SU-DHL-6 (cell line): ENCODE data around the gene POLR1A.

Source experiments
- CTCF ChIP-seq: fragments of 200-600 bp; sonication (generic); IDR thresholded peaks from one replicate; pipeline ENCODE4 v1.5.1; 2017; ENCODE audit warnings: antibody characterized with exemption, mild to moderate bottlenecking, low read length, moderate library complexity; ENCODE audit not compliant: insufficient read depth, poor library complexity, severe bottlenecking
- EZH2phosphoT487 ChIP-seq: fragments of 200-600 bp; sonication (generic), shearing (Covaris generic); conservative IDR thresholded peaks from 2 replicates; pipeline ENCODE4 v1.6.1; 2018; ENCODE audit warnings: mild to moderate bottlenecking, antibody characterized with exemption, low read length, moderate library complexity, mixed read lengths

- TF ChIP-seq CTCF (no peak), EZH2phosphoT487 (no peak)
Observed at GRCh38 chr2:86015699-86016098, 90.0 kb downstream of the POLR1A start.
